Activated gamma-delta T cell (primary cell): ENCODE results near the gene TMEM252.

Experiments used
- DNase-seq: peaks from one replicate; lab custom pipeline; 2025; lab: John Stamatoyannopoulos, UW

The TMEM252 gene

DNA sequence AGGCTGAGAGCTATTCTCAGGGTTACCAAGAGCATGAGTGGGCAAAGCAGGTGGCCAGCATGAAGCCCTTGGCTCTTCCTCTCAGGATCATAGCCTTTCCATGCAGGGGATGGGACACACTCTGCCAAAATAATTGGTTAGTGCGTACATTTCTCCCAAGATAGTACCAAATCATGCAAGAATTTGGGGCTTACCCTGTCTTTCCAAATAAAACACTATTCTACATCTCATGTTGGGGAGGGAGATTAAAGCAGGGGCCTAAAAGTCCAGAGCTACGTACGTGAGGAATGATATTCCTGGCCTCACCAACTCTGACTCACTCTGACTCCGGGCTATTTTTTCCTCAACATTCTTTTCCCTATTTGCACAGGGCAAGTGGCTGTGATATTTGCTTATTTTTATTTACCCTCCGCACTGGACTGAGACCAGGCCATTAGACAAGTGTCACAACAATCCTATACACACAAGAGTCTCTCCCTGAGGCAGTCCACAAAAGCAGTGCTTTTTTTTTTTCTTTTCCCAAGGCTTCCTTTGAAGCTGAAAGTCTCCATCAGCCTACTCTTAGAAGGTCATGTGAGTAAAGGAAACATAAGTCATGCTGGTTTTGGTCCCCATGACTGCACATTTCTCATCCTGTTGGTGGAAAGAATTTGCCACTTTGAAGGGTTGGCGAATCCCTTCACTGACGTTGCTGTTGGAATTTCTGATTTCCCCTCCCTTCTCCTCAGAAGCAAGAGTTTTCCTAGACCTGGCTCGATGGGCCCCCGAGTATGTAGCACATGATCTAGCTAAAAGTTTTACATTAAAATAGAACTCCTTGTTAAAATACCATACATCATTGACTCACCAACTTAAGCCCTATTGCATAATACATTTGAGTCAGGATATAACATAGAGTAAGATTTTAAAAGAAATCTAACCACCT is 40.0 kb downstream of the TMEM252 start:
- no peak for DNase-seq

DNA sequence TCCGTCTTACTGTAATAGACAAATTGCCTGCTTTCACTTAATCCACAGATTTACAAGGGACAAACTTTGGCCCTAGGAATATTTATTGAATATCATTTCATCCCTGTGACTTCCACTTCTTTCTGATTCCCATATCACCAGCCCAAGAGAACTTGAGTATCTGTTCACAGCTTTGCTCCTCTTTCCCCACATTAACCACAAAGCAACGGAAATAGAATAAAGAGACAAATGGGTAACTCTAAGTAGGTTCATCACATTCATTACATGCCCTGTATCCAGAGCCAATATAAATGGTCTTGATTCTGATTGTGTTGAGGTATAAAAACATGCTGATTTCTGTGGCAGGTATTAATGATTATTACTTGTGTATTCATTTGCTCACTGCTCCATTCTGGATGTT is 41.9 kb downstream of the TMEM252 start:
- no peak for DNase-seq

DNA sequence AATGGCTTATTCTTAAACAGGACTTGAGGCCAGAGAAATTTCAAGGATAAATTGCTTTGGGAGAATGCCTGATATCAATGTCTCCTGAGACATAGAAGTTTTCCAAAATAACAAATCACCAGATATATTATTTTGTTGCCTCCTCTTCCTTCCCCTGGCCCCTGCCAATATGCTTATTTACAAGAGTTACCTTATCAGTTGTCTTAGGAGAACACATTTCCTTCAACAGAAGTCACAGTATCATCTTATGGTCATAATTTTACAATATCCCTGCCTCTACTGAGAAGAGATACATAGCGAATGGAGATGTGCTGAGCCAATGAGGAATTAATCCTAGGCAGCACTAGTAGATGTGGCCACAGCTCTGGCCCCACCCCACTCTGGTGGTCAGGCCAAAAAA is 43.1 kb downstream of the TMEM252 start:
- DNase-seq, result no peak

DNA sequence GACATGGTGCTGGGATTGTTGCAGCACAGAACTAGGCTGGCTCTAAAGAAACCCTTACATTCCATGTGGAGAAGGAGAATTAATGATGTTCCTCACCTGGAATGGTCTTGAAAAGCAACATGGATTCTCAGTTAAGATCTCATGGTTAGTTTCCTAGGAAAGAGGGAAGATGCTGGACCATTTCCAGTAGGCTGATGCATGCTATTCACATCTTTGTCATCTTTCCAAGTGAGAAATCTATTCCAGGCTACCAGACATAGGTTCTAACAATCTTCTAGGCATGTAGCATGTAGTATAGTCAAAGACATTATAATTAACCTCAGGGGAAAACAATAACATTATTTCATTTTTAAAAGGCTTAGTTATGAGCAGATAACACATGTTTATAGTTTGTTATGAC is 44.3 kb downstream of the TMEM252 start:
- DNase-seq, result no peak

DNA sequence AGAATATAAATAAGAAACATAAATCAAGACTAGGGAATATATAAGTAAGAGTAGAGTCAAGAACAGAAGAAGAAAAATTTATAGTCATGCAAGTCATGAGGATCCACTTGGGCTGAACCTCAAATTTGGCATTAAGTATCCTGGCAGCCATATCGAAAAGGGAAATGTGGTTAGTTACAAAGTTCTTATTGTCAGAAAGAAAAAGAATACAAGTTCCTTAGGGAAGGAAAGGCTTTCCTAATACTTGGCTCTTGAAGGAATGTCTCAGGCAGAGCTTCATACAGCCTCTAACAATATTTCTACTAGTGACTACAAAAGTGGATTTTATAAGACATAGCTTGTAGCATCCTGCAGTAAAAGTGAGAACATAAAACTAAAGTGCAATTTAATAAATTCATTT is 45.4 kb downstream of the TMEM252 start:
- no peak for DNase-seq

DNA sequence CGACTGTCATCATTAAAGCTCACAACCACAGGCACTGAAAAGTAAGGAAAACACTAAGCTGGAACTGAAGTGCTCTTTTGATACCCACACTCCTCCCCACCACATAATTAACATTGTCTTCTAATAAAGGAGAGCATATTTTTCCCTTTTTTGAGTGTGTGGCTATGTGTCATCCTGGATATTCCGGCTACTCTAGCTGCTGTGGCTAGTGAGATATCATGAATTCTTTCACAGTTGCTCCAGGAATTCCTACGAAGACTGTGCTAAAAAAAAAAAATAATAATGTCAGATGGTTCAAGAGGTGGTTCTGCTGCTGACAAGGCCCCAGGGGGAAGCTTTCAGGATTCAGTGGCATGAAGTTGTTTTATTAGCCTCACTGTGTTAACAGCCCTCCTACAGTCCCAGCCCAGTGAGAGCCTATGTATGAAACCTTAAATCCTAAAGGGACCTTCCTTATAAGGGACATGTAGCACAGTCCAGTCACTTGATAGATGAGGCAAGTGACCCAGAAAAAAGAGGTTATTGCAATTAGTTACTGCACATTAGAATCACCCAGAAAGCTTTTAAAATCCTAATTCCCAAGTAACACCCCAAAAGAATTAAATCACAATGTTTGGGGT is 46.6 kb downstream of the TMEM252 start:
- DNase-seq, result no peak

DNA sequence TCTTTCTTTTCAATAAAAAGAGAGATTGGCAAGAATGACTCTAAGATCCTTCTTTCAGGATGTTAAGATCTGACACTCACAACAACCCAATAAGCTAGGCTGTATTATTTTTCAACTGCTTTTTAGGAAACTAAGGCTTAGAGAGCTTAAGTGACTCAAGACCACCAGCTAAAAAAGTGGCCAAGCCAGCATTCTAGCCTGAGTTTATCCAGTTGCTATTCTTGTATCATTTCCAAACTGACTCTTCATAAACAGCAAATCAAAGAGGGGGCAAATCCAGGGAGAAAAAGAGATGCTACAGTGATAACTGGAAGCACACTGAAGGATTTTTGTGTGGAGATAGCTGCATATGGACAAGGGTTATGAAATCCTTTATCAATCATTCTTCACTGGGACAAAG is 47.1 kb downstream of the TMEM252 start:
- no peak for DNase-seq

DNA sequence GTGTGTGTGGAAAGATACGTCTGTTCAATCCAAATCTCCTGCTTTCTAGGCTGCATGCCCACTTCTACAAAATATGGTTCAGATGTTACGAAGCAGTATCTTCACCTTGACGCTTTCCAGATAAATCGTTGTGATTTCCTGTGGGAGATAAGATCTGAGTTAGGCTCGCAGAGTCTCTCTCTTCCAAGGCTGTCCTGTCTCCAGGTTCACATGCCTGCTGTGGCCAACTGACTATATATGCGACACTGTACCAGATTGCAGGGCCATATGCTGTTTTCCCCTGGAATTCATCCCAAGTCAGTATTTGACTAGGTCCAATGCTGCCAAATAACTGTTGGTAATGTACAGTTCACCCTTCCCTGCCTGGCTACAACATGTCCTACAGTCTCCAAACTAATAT is 47.9 kb downstream of the TMEM252 start:
- no peak for DNase-seq

DNA sequence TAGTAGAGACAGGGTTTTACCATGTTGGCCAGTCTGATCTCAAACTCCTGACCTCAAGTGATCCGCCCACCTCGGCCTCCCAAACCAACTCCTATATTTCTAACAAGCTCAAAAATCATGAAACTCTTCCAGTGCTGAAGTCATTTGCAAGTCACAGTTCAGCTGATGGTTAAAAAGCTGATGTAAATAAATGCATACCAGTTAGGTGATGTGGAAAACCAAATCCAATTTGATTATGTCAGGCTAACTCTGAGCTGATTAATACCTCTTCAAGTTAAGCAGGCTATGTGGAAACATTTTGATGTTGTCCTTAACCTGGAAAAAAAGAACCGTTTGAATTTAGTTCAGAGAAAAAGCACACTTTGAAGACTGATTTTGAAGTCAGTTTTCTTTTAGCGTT is 51.0 kb downstream of the TMEM252 start:
- no peak for DNase-seq

DNA sequence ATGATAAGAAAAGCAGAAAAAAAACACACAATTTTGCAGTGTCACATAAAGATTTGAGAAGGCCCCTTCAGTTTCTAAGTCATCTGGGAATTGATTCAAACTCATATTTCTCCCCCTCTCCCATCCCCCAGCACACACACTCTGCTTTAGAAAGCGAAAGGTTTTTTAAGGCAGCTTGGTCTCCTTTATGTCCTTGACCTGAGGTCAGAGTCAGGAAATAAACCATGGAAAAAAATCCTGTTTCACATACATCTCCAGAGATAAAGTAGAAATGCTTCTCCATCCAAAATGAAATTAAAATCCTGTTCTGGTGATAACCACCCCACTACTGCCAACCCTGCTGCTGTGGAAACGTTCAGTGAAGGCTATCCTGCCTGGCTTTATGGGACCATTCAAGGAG is 52.6 kb downstream of the TMEM252 start:
- no peak for DNase-seq
